Measurements from ENCODE around the gene NKD2. TPM values are rescaled to one million over a fixed set of nuclear protein-coding genes. Genes with fewer than 3 reads are reported as not detected.
A peak's percentile ranks its signal among the peaks of the same experiment; 100 is the strongest.

The NKD2 gene
- polyA plus RNA-seq, 1 donor (not counting 4 experiments of a cell fraction or from before 2014, with no cell fraction given) = not detected

- no peak for TF ChIP-seq EZH2 (IDR thresholded peaks at IDR 0.05; ENCODE audit: low read length)
- no peak for TF ChIP-seq CTCF (optimal IDR thresholded peaks at IDR 0.05 in 1 of 3, IDR thresholded peaks at IDR 0.05 in 1 of 3, conservative IDR thresholded peaks at IDR 0.05 in 1 of 3; ENCODE audit: extremely low read depth in 1 of 3, insufficient read depth in 2 of 3, low read length in 3 of 3)
- H3K79me2 ChIP-seq (ENCODE audit: control insufficient read depth, insufficient read depth, low read length) = no peaks in the 10 kb centered on the region
- DNase-seq (ENCODE audit: low read depth, low spot score) (no peak), FAIRE-seq (no peak)
- H3K4me1 ChIP-seq (ENCODE audit: control insufficient read depth, extremely low read depth, insufficient read depth, low read length) = no peaks in the 10 kb centered on the region
- H3K4me3 ChIP-seq (ENCODE audit: control insufficient read depth in 2 of 3, extremely low read depth in 1 of 3, insufficient read depth in 2 of 3, low read depth in 1 of 3, low read length in 3 of 3) = no peak overlapping the region
- H3K4me2 ChIP-seq (ENCODE audit: control insufficient read depth, extremely low read depth, insufficient read depth, low read depth, low read length) = no peak overlapping the region
- no peaks in the 10 kb centered on the region for H3K36me3 ChIP-seq (ENCODE audit: control insufficient read depth in 2 of 2, extremely low read depth in 1 of 2, insufficient read depth in 2 of 2, low read length in 2 of 2)
- no peaks in the 10 kb centered on the region for H3K9me1 ChIP-seq (ENCODE audit: control insufficient read depth, extremely low read depth, insufficient read depth, low read length)
- peaks cover 89% of the 10 kb centered on the region for H3K27me3 ChIP-seq (ENCODE audit: control insufficient read depth, extremely low read depth, insufficient read depth, low read length)
- H2AFZ ChIP-seq (ENCODE audit: control insufficient read depth, low read length) = no peak overlapping the region
- H3K9me3 ChIP-seq (ENCODE audit: control insufficient read depth, low read depth, low read length) = no peaks in the 10 kb centered on the region
- H3K9ac ChIP-seq (ENCODE audit: control insufficient read depth, extremely low read depth, insufficient read depth, low read length) = no peak overlapping the region
- dilution Hi-C loops (cut with MboI; ENCODE audit: extremely low pct_ligation_motif_present, low sequenced_read_pairs) = no loop called here
- H3K27ac ChIP-seq (ENCODE audit: control insufficient read depth, insufficient read depth, low read length) = no peak overlapping the region
- H4K20me1 ChIP-seq (ENCODE audit: control insufficient read depth, extremely low read depth, insufficient read depth, low read length) = peaks cover 8% of the 10 kb centered on the region
Observed at GRCh38 chr5:1010641-1011046, 2.0 kb downstream of the NKD2 start.

- Histone ChIP-seq H3K9me1 (ENCODE audit: control insufficient read depth, extremely low read depth, insufficient read depth, low read length) (no peaks in the 10 kb centered on the region), H3K9ac (ENCODE audit: control insufficient read depth, extremely low read depth, insufficient read depth, low read length) (no peak overlapping the region), H3K4me1 (ENCODE audit: control insufficient read depth, extremely low read depth, insufficient read depth, low read length) (no peaks in the 10 kb centered on the region), H3K9me3 (ENCODE audit: control insufficient read depth, low read depth, low read length) (no peaks in the 10 kb centered on the region), H3K27me3 (ENCODE audit: control insufficient read depth, extremely low read depth, insufficient read depth, low read length) (peaks cover 89% of the 10 kb centered on the region), H3K4me3 (ENCODE audit: control insufficient read depth in 2 of 3, extremely low read depth in 1 of 3, insufficient read depth in 2 of 3, low read depth in 1 of 3, low read length in 3 of 3) (no peak overlapping the region), H3K79me2 (ENCODE audit: control insufficient read depth, insufficient read depth, low read length) (no peaks in the 10 kb centered on the region), H3K4me2 (ENCODE audit: control insufficient read depth, extremely low read depth, insufficient read depth, low read depth, low read length) (no peak overlapping the region), H3K36me3 (ENCODE audit: control insufficient read depth in 2 of 2, extremely low read depth in 1 of 2, insufficient read depth in 2 of 2, low read length in 2 of 2) (no peaks in the 10 kb centered on the region), H4K20me1 (ENCODE audit: control insufficient read depth, extremely low read depth, insufficient read depth, low read length) (peaks cover 7% of the 10 kb centered on the region), H3K27ac (ENCODE audit: control insufficient read depth, insufficient read depth, low read length) (no peak overlapping the region), H2AFZ (ENCODE audit: control insufficient read depth, low read length) (no peak overlapping the region)
- FAIRE-seq (no peak), DNase-seq (ENCODE audit: low read depth, low spot score) (no peak)
- dilution Hi-C loops (cut with MboI; ENCODE audit: extremely low pct_ligation_motif_present, low sequenced_read_pairs) = no loop called here
- TF ChIP-seq CTCF (optimal IDR thresholded peaks at IDR 0.05 in 1 of 3, IDR thresholded peaks at IDR 0.05 in 1 of 3, conservative IDR thresholded peaks at IDR 0.05 in 1 of 3; ENCODE audit: extremely low read depth in 1 of 3, insufficient read depth in 2 of 3, low read length in 3 of 3) = peak in 2 of 3 experiments; percentile 58 to 69
- TF ChIP-seq EZH2 (IDR thresholded peaks at IDR 0.05; ENCODE audit: low read length) = no peak
Observed at GRCh38 chr5:1011226-1011631, 2.6 kb downstream of the NKD2 start.
